Keratinocyte (primary cell): Measurements from ENCODE around the gene TMEM132D. TPM values are rescaled to one million over a fixed set of nuclear protein-coding genes. Genes with fewer than 3 reads are reported as not detected.

Experiments used
- DNase-seq: peaks from one replicate; pipeline ENCODE4 v3.0.0-alpha.2; 2011; ENCODE audit warnings: low read depth, missing footprints, low spot score
- FAIRE-seq: peaks from 2 replicates; lab custom pipeline; 2011; peaks lifted over from hg19 to GRCh38; lab: Jason Lieb, UNC
- H2AFZ ChIP-seq: 2 replicates; pipeline ENCODE4 v1.6.0; 2012; ENCODE audit warnings: low read length, control low read depth, inconsistent platforms; ENCODE audit not compliant: control insufficient read depth
- H3K27ac ChIP-seq: 2 replicates; pipeline ENCODE4 v1.5.1; 2011; ENCODE audit warnings: low read length; ENCODE audit not compliant: control insufficient read depth, insufficient read depth
- H3K27me3 ChIP-seq: 3 replicates; pipeline ENCODE4 v1.6.0; 2011; ENCODE audit warnings: low read length; ENCODE audit not compliant: control insufficient read depth, insufficient read depth; ENCODE audit errors: extremely low read depth
- H3K36me3 ChIP-seq, 2 experiments: 2 replicates in 1 of 2; 3 replicates in 1 of 2; pipeline ENCODE4 v1.5.1; 2011; ENCODE audit warnings: low read length in 2 of 2, mild to moderate bottlenecking in 1 of 2; ENCODE audit not compliant: control insufficient read depth in 2 of 2, insufficient read depth in 2 of 2; ENCODE audit errors: extremely low read depth in 1 of 2
- H3K4me1 ChIP-seq: 3 replicates; pipeline ENCODE4 v1.5.1; 2011; ENCODE audit warnings: low read length; ENCODE audit not compliant: control insufficient read depth, insufficient read depth; ENCODE audit errors: extremely low read depth
- H3K4me2 ChIP-seq: 3 replicates; pipeline ENCODE4 v1.6.0; 2011; ENCODE audit warnings: low read depth, low read length; ENCODE audit not compliant: control insufficient read depth, insufficient read depth; ENCODE audit errors: extremely low read depth
- H3K4me3 ChIP-seq, 3 experiments: fragments of 200-600 bp in 1 of 3; sonication (generic) in 1 of 3; 2 replicates in 2 of 3; 3 replicates in 1 of 3; pipeline ENCODE4 v1.5.1; 2011 to 2016; ENCODE audit warnings: low read length in 3 of 3, mild to moderate bottlenecking in 3 of 3, control low read depth in 2 of 3, inconsistent platforms in 1 of 3, low read depth in 1 of 3, mixed read lengths in 1 of 3, mixed run types in 1 of 3, moderate library complexity in 1 of 3; ENCODE audit not compliant: control insufficient read depth in 2 of 3, insufficient read depth in 2 of 3; ENCODE audit errors: extremely low read depth in 1 of 3
- H3K79me2 ChIP-seq: 2 replicates; pipeline ENCODE4 v1.6.0; 2012; ENCODE audit warnings: low read length; ENCODE audit not compliant: control insufficient read depth, insufficient read depth
- H3K9ac ChIP-seq: 3 replicates; pipeline ENCODE4 v1.6.0; 2011; ENCODE audit warnings: low read length; ENCODE audit not compliant: control insufficient read depth, insufficient read depth; ENCODE audit errors: extremely low read depth
- H3K9me1 ChIP-seq: 3 replicates; pipeline ENCODE4 v1.6.0; 2011; ENCODE audit warnings: low read length; ENCODE audit not compliant: control insufficient read depth, insufficient read depth; ENCODE audit errors: extremely low read depth
- H3K9me3 ChIP-seq: 2 replicates; pipeline ENCODE4 v1.5.1; 2012; ENCODE audit warnings: low read depth, low read length; ENCODE audit not compliant: control insufficient read depth
- H4K20me1 ChIP-seq: 3 replicates; pipeline ENCODE4 v1.6.0; 2011; ENCODE audit warnings: low read length; ENCODE audit not compliant: control insufficient read depth, insufficient read depth; ENCODE audit errors: extremely low read depth
- EZH2 ChIP-seq: IDR thresholded peaks from one replicate; pipeline ENCODE4 v1.6.1; 2012; ENCODE audit warnings: inconsistent platforms, mild to moderate bottlenecking, low read length, moderate library complexity
- dilution Hi-C: fragments of 300-500 bp; cut with MboI; formaldehyde crosslinking; loops from one replicate; pipeline ENCODE4 v1.7.0; 2020; ENCODE audit warnings: low sequenced_read_pairs; ENCODE audit not compliant: extremely low pct_ligation_motif_present
- polyA plus RNA-seq, 5 experiments: library from polyadenylated mRNA; depleted of rRNA in 3 of 5; stranded (reverse) in 3 of 5; stranded (forward) in 1 of 5; unstranded in 1 of 5; fragments of >200 nt; gene quantifications; 1 replicate in 1 of 5; 2 replicates in 3 of 5; 3 replicates in 1 of 5; pipeline versions ENCODE4 v1.2.1 to v1.2.3, GENCODE V29; 2011 to 2012; ENCODE audit warnings: missing spikeins in 2 of 5, low read depth in 1 of 5, low replicate concordance in 1 of 5
- TF ChIP-seq, protein P1 (sequence below), 3 experiments: IDR thresholded peaks in 1 of 3; conservative IDR thresholded peaks in 1 of 3; optimal IDR thresholded peaks in 1 of 3; 2 replicates in 2 of 3; 3 replicates in 1 of 3; pipeline versions ENCODE3 to v1.5.1; 2011; ENCODE audit warnings: low read length in 3 of 3, mild to moderate bottlenecking in 3 of 3, moderate library complexity in 2 of 3, control low read depth in 1 of 3, inconsistent platforms in 1 of 3; ENCODE audit not compliant: insufficient read depth in 2 of 3; ENCODE audit errors: extremely low read depth in 1 of 3

Gene TMEM132D
- polyA plus RNA-seq, 1 donor (not counting 4 experiments of a cell fraction or from before 2014, with no cell fraction given), result not detected

DNA sequence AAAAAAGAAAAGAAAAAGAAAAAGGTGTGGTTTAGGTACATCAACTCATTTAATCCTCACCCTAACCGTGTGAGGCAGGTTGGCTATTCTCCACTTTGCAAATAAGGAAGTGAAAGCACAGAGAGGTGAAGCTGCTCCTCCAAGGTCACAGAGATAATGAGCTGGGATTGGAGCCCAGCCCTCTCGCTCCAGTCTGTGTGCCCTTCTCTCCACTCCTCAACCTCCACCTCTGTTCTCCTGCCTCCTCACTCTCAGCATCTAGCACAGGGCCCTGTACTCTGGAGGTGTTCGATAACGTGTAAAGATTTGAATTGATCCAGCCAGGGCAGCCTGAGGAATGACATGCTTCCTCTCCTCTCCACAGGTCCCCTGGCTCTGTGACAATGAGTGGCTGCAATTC, 502.3 kb downstream of the TMEM132D start:
- no peaks in the 10 kb centered on the region for H3K27me3 ChIP-seq
- no peak overlapping the region for H2AFZ ChIP-seq
- H3K4me1 ChIP-seq, result no peaks in the 10 kb centered on the region
- DNase-seq, result no peak
- H3K9me1 ChIP-seq, result no peaks in the 10 kb centered on the region
- TF ChIP-seq, protein P1, sequence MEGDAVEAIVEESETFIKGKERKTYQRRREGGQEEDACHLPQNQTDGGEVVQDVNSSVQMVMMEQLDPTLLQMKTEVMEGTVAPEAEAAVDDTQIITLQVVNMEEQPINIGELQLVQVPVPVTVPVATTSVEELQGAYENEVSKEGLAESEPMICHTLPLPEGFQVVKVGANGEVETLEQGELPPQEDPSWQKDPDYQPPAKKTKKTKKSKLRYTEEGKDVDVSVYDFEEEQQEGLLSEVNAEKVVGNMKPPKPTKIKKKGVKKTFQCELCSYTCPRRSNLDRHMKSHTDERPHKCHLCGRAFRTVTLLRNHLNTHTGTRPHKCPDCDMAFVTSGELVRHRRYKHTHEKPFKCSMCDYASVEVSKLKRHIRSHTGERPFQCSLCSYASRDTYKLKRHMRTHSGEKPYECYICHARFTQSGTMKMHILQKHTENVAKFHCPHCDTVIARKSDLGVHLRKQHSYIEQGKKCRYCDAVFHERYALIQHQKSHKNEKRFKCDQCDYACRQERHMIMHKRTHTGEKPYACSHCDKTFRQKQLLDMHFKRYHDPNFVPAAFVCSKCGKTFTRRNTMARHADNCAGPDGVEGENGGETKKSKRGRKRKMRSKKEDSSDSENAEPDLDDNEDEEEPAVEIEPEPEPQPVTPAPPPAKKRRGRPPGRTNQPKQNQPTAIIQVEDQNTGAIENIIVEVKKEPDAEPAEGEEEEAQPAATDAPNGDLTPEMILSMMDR (optimal IDR thresholded peaks at IDR 0.05 in 1 of 3, IDR thresholded peaks at IDR 0.05 in 1 of 3, conservative IDR thresholded peaks at IDR 0.05 in 1 of 3; ENCODE audit: extremely low read depth in 1 of 3, insufficient read depth in 2 of 3, low read length in 3 of 3), result no peak
- TF ChIP-seq EZH2, result no peak
- no peak for FAIRE-seq
- H3K4me3 ChIP-seq, result no peak overlapping the region
- no peaks in the 10 kb centered on the region for H3K79me2 ChIP-seq
- no peak overlapping the region for H3K27ac ChIP-seq
- no peaks in the 10 kb centered on the region for H3K36me3 ChIP-seq
- no peak overlapping the region for H3K4me2 ChIP-seq
- no peaks in the 10 kb centered on the region for H4K20me1 ChIP-seq
- dilution Hi-C loops, result no loop called here
- no peak overlapping the region for H3K9ac ChIP-seq
- H3K9me3 ChIP-seq, result peaks cover 4% of the 10 kb centered on the region

DNA sequence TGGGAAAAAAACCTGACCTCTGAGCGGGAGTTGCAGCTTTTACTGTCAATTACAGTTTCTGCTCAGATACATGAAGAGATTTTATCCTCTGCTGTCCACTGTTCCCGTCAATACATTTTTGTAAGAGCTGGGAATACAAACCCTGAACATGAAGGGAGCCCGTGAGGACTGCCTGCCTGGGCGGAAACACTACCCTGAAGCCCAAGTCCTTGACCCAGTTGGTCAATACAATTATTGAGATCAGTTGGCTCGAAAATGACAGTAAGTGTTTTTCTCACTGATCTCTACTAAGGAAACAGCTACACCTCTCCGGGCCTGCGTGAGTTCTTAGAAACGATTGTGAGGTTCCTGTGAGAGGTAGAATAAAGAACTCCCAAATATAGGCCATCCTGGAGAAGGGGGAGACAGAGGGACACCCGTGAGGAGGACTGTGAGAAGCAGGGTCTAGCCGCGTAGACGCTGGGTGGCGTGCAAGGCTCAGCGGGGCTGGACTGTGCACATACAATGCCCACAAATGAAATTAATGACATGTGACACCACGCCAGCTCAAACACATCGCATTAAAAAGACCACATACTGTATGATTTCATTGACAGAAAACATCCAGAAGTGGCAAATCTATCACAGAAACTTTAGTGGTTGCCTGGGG, 509.5 kb downstream of the TMEM132D start:
- no peak overlapping the region for H3K9ac ChIP-seq
- no peaks in the 10 kb centered on the region for H3K9me1 ChIP-seq
- dilution Hi-C loops, result no loop called here
- FAIRE-seq (no peak), DNase-seq (no peak)
- H3K27me3 ChIP-seq, result no peaks in the 10 kb centered on the region
- H2AFZ ChIP-seq, result no peak overlapping the region
- TF ChIP-seq, protein P1 (optimal IDR thresholded peaks at IDR 0.05 in 1 of 3, IDR thresholded peaks at IDR 0.05 in 1 of 3, conservative IDR thresholded peaks at IDR 0.05 in 1 of 3; ENCODE audit: extremely low read depth in 1 of 3, insufficient read depth in 2 of 3, low read length in 3 of 3), result no peak
- TF ChIP-seq EZH2, result no peak
- no peak overlapping the region for H3K4me2 ChIP-seq
- H3K4me3 ChIP-seq, result no peak overlapping the region
- H3K9me3 ChIP-seq, result no peaks in the 10 kb centered on the region
- no peaks in the 10 kb centered on the region for H3K36me3 ChIP-seq
- no peaks in the 10 kb centered on the region for H3K79me2 ChIP-seq
- H3K4me1 ChIP-seq, result no peaks in the 10 kb centered on the region
- no peaks in the 10 kb centered on the region for H4K20me1 ChIP-seq
- no peak overlapping the region for H3K27ac ChIP-seq
